Measurements from ENCODE around the gene SSBP2.

The SSBP2 gene

GRCh38 chr5:81388169-81388568 lies 362.7 kb downstream of the SSBP2 start:
- DNase-seq (ENCODE audit: low spot score) = no peak

DNA sequence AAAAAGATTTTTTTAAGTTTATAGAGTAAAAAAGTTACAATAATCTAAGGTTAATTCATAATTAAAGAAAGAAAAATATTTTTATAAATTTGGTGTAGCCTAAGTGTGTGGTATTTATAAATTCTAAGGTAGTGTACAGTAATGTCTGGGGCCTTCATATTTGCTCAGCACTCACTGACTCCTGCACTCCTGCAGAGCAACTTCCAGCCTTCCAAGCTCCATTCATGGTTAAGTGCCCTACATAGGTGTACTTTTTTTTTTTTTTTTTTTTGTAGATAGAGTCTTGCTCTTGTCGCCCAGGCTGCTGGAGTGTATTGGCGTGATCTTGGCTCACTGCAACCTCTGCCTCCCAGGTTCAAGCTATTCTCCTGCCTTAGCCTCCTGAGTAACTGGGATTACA lies 367.0 kb downstream of the SSBP2 start:
- no peak for DNase-seq (ENCODE audit: low spot score)

GRCh38 chr5:81371354-81371876 lies 379.5 kb downstream of the SSBP2 start:
- DNase-seq (ENCODE audit: low spot score) = no peak

DNA sequence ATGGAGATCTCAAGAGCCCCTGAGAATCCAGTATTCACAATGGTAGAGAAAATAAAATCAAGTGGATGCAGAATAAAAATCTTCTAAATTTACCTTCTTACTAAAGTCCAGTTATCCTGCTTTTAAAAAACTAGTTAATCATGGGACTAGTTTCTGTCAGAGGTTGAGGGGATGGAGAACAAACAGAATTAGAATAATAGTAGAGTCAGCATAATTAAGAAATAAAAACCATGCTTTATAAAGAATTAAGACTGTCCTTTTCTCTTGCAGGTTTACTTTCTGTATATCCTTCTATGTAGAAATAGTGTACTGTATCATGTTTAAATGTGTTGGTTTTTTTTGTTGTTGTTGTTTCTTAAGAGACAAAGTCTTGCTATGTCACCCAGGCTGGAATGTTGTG lies 380.0 kb downstream of the SSBP2 start:
- DNase-seq (ENCODE audit: low spot score) = no peak

DNA sequence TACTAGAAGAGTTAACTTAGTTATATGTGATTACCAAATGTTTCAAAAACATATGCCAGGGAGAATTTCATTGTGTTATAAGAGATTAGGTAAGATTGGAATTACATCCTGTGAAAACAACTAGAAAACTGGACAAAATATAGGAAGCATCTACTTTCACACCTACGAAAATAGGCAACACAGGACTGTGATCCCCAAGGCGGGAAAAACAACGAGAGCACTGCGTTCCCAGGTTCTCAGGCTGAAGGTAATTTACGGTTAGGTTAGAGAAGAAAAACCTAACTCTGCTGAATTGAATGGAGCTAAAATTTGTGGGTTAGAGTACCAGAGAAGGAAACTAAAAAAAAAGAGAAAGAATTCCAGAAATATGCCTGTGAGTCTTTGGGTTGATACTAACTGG lies 385.4 kb downstream of the SSBP2 start:
- no peak for DNase-seq (ENCODE audit: low spot score)

DNA sequence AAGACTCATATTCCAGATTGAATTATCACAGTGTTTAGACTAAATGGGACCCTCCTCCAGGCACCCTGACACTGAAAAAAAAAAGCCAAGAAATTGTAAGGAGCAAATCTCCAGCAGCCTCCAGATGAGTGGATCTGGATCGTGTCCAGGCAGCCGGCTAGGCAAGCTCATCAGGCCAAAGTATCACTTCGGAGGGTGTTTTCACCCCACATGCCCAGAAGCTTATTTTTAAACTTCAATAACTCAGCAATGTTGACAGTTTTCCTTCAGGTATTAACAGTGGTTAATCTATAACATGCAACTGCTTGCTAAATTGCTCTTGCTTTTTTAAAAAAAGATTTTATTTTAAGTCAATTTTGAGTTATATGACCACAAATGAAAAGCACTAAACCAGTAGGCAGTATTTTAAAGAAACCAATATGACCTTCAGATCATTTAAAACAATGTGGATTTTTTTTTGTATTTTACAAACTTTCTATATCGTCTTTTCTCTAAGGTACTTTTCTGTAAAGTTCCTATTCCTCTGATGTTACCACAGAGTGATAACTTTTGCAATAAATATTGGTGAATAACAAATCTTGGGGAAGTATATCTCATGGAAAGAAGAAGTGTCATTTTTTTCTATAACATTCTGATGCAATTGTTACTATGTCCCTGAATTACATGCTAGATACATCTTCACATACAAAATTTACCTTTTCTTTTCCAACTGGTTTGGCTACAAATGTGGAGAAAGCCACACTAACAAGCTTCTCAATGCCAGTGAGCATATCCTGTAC lies 387.6 kb downstream of the SSBP2 start:
- no peak for DNase-seq (ENCODE audit: low spot score)

Measured in CD4-positive, alpha-beta T cell treated with Interleukin-2 at 100 ng/mL for 4 hours (primary cell).